HepG2 (cell line): ENCODE data around the gene KANSL1L. TPM values are rescaled to one million over a fixed set of nuclear protein-coding genes. Genes with fewer than 3 reads are reported as not detected.

Source experiments
- HES4 ChIP-seq: sonication (generic); formaldehyde crosslinking; IDR thresholded peaks from 2 replicates; pipeline ENCODE4 v1.9.0; 2021; ENCODE audit warnings: mild to moderate bottlenecking, missing genetic modification reagents, borderline replicate concordance
- HHEX ChIP-seq: IDR thresholded peaks from 2 replicates; pipeline ENCODE4 v1.6.1; 2016; ENCODE audit warnings: control low read depth
- JUN ChIP-seq: sonication (generic); formaldehyde crosslinking; IDR thresholded peaks from 2 replicates; pipeline ENCODE4 v1.4.0; 2020; ENCODE audit warnings: mild to moderate bottlenecking, missing genetic modification reagents
- NCOA2 ChIP-seq: sonication (generic); formaldehyde crosslinking; IDR thresholded peaks from 2 replicates; pipeline ENCODE4 v1.8.0; 2022; ENCODE audit warnings: inconsistent platforms
- RBFOX2 ChIP-seq: fragments of 200-400 bp; formaldehyde crosslinking; IDR thresholded peaks from 2 replicates; pipeline ENCODE4 v1.6.1; 2017; ENCODE audit warnings: low read depth, mild to moderate bottlenecking, low read length
- ZNF18 ChIP-seq: sonication (generic); formaldehyde crosslinking; IDR thresholded peaks from 2 replicates; pipeline ENCODE4 v1.8.0; 2022; ENCODE audit warnings: mild to moderate bottlenecking, missing genetic modification reagents; ENCODE audit not compliant: insufficient replicate concordance
- ZNF205 ChIP-seq: IDR thresholded peaks from 2 replicates; pipeline ENCODE4 v1.6.1; 2018; ENCODE audit warnings: missing biosample characterization, missing genetic modification reagents
- ZNF605 ChIP-seq: sonication (generic); formaldehyde crosslinking; IDR thresholded peaks from 2 replicates; pipeline ENCODE4 v1.8.0; 2022; ENCODE audit warnings: mild to moderate bottlenecking, missing genetic modification reagents
- ZNF639 ChIP-seq: conservative IDR thresholded peaks from 2 replicates; pipeline ENCODE4 v1.6.1; 2018; ENCODE audit warnings: missing genetic modification reagents
- ZNF816 ChIP-seq: sonication (generic); formaldehyde crosslinking; IDR thresholded peaks from 2 replicates; pipeline ENCODE4 v1.8.0; 2022; ENCODE audit warnings: missing genetic modification reagents, mild to moderate bottlenecking, borderline replicate concordance
- ZSCAN9 ChIP-seq: IDR thresholded peaks from 2 replicates; pipeline ENCODE4 v1.6.1; 2016; ENCODE audit warnings: borderline replicate concordance
- polyA plus RNA-seq, 8 experiments: library from polyadenylated mRNA; depleted of rRNA in 3 of 8; stranded (reverse) in 7 of 8; unstranded in 1 of 8; fragments of >200 nt; fragmentation: Illumina TruSeq in 4 of 8; extraction: Trizol in 4 of 8; gene quantifications; 2 replicates each; pipeline versions ENCODE4 v1.2.1 to v1.2.3, GENCODE V29; 2011 to 2016; ENCODE audit warnings: low read depth in 4 of 8, missing spikeins in 1 of 8, mixed read lengths in 1 of 8; ENCODE audit not compliant: insufficient read depth in 1 of 8
- total RNA-seq, 5 experiments: library from RNA; depleted of rRNA; stranded (reverse); fragments of >200 nt; fragmentation: Illumina TruSeq; extraction: Trizol; gene quantifications; 2 replicates each; pipeline ENCODE4 v1.2.3, GENCODE V29; 2016; ENCODE audit warnings: low read depth in 1 of 5
- TF ChIP-seq, protein P1 (sequence below): sonication (generic); formaldehyde crosslinking; IDR thresholded peaks from 2 replicates; pipeline ENCODE4 v1.4.0; 2020; ENCODE audit warnings: mild to moderate bottlenecking, missing genetic modification reagents
- TF ChIP-seq, protein P2 (sequence below): sonication (generic); formaldehyde crosslinking; IDR thresholded peaks from 2 replicates; pipeline ENCODE4 v1.4.0; 2020; ENCODE audit warnings: missing genetic modification reagents, borderline replicate concordance
- TF ChIP-seq, protein P3 (sequence below): sonication (generic); formaldehyde crosslinking; conservative IDR thresholded peaks from 2 replicates; pipeline ENCODE4 v1.5.0; 2020; ENCODE audit warnings: missing genetic modification reagents

The KANSL1L gene
- total and polyA plus RNA-seq, 2 of the 13 experiments (the other 11 are each of a cell fraction or from before 2014, with no cell fraction given) = 5.4 to 10.3 TPM

GRCh38 chr2:210170196-210170445 lies 1.1 kb downstream of the KANSL1L start (continued):
- TF ChIP-seq, protein P1, sequence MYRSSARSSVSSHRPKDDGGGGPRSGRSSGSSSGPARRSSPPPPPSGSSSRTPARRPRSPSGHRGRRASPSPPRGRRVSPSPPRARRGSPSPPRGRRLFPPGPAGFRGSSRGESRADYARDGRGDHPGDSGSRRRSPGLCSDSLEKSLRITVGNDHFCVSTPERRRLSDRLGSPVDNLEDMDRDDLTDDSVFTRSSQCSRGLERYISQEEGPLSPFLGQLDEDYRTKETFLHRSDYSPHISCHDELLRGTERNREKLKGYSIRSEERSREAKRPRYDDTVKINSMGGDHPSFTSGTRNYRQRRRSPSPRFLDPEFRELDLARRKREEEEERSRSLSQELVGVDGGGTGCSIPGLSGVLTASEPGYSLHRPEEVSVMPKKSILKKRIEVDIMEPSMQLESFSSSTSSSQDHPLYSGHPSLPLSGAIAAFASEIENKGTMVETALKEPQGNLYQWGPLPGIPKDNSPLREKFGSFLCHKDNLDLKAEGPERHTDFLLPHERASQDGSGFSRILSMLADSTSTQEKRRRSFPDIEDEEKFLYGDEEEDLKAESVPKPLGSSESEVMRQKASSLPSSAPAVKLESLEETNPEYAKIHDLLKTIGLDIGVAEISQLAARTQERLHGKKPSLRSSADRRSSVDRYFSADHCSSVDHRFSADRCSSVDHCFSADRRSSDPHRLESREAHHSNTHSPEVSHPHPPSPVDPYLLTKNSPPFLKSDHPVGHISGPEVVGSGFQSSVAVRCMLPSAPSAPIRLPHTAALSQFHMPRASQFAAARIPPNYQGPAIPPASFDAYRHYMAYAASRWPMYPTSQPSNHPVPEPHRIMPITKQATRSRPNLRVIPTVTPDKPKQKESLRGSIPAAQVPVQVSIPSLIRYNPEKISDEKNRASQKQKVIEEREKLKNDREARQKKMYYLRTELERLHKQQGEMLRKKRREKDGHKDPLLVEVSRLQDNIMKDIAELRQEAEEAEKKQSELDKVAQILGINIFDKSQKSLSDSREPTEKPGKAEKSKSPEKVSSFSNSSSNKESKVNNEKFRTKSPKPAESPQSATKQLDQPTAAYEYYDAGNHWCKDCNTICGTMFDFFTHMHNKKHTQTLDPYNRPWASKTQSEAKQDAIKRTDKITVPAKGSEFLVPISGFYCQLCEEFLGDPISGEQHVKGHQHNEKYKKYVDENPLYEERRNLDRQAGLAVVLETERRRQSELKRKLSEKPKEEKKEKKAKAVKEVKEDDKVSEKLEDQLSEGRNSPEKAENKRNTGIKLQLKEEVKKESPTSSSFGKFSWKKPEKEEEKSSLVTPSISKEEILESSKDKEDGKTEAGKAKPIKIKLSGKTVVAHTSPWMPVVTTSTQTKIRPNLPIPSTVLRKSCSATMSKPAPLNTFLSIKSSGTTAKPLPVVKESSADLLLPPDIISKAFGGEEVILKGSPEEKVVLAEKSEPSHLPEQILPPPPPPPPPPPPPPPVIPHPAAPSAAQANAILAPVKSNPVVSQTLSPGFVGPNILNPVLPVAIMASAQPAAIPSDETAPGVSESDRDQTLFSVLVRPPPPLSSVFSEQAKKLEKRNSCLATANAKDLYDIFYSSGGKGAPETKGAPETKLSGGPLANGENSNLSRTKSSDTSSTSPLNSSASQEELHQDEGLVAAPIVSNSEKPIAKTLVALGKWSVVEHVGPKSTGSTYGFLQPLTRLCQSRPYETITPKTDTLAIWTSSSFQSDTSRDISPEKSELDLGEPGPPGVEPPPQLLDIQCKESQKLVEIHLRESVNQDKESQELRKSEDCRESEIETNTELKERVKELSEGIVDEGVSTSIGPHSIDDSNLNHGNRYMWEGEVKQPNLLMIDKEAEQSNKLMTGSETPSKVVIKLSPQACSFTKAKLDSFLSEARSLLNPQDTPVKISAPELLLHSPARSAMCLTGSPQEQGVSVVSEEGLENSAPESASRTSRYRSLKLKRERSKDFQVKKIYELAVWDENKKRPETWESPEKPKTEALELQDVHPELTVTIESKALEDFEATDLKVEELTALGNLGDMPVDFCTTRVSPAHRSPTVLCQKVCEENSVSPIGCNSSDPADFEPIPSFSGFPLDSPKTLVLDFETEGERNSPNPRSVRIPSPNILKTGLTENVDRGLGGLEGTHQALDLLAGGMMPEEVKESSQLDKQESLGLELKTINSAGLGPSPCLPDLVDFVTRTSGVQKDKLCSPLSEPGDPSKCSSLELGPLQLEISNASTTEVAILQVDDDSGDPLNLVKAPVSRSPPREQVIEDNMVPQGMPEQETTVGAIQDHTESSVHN (CRISPR knock-in tag) = no peak
- TF ChIP-seq HES4 (no peak), JUN (CRISPR knock-in tag) (no peak), RBFOX2 (0 out of 2 replicates have a peak, but pooled peaks have one; percentile 27), ZNF639 (CRISPR knock-in tag) (no peak), ZNF205 (peak; percentile 6; the same call in 1 of the 2 replicates), ZSCAN9 (CRISPR knock-in tag) (no peak), ZNF605 (no peak), NCOA2 (CRISPR knock-in tag) (no peak), HHEX (CRISPR knock-in tag) (no peak), ZNF816 (CRISPR knock-in tag) (no peak), ZNF18 (CRISPR knock-in tag) (peak; percentile 46)
- TF ChIP-seq, protein P2, sequence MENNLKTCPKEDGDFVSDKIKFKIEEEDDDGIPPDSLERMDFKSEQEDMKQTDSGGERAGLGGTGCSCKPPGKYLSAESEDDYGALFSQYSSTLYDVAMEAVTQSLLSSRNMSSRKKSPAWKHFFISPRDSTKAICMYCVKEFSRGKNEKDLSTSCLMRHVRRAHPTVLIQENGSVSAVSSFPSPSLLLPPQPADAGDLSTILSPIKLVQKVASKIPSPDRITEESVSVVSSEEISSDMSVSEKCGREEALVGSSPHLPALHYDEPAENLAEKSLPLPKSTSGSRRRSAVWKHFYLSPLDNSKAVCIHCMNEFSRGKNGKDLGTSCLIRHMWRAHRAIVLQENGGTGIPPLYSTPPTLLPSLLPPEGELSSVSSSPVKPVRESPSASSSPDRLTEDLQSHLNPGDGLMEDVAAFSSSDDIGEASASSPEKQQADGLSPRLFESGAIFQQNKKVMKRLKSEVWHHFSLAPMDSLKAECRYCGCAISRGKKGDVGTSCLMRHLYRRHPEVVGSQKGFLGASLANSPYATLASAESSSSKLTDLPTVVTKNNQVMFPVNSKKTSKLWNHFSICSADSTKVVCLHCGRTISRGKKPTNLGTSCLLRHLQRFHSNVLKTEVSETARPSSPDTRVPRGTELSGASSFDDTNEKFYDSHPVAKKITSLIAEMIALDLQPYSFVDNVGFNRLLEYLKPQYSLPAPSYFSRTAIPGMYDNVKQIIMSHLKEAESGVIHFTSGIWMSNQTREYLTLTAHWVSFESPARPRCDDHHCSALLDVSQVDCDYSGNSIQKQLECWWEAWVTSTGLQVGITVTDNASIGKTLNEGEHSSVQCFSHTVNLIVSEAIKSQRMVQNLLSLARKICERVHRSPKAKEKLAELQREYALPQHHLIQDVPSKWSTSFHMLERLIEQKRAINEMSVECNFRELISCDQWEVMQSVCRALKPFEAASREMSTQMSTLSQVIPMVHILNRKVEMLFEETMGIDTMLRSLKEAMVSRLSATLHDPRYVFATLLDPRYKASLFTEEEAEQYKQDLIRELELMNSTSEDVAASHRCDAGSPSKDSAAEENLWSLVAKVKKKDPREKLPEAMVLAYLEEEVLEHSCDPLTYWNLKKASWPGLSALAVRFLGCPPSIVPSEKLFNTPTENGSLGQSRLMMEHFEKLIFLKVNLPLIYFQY (CRISPR knock-in tag) = 0 out of 2 replicates have a peak, but pooled peaks have one; percentile 23
- TF ChIP-seq, protein P3, sequence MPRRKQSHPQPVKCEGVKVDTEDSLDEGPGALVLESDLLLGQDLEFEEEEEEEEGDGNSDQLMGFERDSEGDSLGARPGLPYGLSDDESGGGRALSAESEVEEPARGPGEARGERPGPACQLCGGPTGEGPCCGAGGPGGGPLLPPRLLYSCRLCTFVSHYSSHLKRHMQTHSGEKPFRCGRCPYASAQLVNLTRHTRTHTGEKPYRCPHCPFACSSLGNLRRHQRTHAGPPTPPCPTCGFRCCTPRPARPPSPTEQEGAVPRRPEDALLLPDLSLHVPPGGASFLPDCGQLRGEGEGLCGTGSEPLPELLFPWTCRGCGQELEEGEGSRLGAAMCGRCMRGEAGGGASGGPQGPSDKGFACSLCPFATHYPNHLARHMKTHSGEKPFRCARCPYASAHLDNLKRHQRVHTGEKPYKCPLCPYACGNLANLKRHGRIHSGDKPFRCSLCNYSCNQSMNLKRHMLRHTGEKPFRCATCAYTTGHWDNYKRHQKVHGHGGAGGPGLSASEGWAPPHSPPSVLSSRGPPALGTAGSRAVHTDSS (CRISPR knock-in tag) = no peak
